Gastrocnemius medialis (tissue), 4 donors: Measurements from ENCODE around the gene GRM6.

Experiments used
- POLR2A ChIP-seq, 2 donors: fragments of 450-650 bp; IDR thresholded peaks; one replicate each; pipeline ENCODE4 v1.6.1; 2017; ENCODE audit warnings: antibody characterized with exemption in 2 of 2, mild to moderate bottlenecking in 2 of 2, moderate library complexity in 2 of 2
- TF ChIP-seq, protein P1 (sequence below), 5 experiments: fragments of 450-650 bp in 3 of 5; fragments of 200-600 bp in 2 of 5; sonication (generic) in 2 of 5; IDR thresholded peaks in 4 of 5; conservative IDR thresholded peaks in 1 of 5; 1 replicate in 4 of 5; 2 replicates in 1 of 5; pipeline ENCODE4 v1.5.1; 2016 to 2019; ENCODE audit warnings: antibody characterized with exemption in 5 of 5, mild to moderate bottlenecking in 3 of 5, moderate library complexity in 3 of 5

DNA sequence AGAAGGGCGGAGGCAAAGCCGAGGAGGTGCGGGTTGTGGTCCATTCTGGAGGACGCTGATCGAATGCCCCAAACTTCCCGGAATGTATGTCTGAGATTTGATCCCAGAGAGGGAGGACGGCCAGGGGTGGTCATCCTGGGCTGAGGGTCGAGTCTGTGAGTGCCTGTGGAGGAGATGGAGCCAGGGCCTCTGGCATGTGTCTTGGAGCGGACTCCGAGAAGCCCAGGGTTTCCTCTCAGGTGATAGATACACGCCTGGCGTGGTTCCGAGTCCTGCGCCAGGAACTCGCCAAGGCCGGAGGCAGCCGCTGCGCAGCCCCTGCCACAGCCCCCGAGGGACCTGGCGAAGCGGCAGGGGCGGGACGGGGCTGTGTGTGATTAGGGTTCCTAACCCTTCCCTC is 53.8 kb downstream of the GRM6 start:
- TF ChIP-seq, protein P1, sequence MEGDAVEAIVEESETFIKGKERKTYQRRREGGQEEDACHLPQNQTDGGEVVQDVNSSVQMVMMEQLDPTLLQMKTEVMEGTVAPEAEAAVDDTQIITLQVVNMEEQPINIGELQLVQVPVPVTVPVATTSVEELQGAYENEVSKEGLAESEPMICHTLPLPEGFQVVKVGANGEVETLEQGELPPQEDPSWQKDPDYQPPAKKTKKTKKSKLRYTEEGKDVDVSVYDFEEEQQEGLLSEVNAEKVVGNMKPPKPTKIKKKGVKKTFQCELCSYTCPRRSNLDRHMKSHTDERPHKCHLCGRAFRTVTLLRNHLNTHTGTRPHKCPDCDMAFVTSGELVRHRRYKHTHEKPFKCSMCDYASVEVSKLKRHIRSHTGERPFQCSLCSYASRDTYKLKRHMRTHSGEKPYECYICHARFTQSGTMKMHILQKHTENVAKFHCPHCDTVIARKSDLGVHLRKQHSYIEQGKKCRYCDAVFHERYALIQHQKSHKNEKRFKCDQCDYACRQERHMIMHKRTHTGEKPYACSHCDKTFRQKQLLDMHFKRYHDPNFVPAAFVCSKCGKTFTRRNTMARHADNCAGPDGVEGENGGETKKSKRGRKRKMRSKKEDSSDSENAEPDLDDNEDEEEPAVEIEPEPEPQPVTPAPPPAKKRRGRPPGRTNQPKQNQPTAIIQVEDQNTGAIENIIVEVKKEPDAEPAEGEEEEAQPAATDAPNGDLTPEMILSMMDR (IDR thresholded peaks at IDR 0.05 in 4 of 5, conservative IDR thresholded peaks at IDR 0.05 in 1 of 5), result no peak
- no peak for TF ChIP-seq POLR2A (IDR thresholded peaks at IDR 0.05)
